HCT116 (cell line): Measurements from ENCODE around the gene CAPN9. TPM values are rescaled to one million over a fixed set of nuclear protein-coding genes. Genes with fewer than 3 reads are reported as not detected.

Experiments used
- ATAC-seq: fragments of 200-7000 bp; cut with Tn5 transposase; 2 replicates; pipeline ENCODE4 v1.9.1; 2020; ENCODE audit warnings: mild to moderate bottlenecking, moderate library complexity
- BruUV-seq: library from RNA; stranded (reverse); fragments of 400-500 nt; replicated peaks from 2 replicates; lab custom pipeline; 2021; lab: Mats Ljungman, UMichigan
- CTCF ChIA-PET: fragments of 300-600 bp; sonication (Branson Sonifier 250); formaldehyde crosslinking; loops from one replicate; lab custom pipeline; 2021; ENCODE audit warnings: antibody characterized with exemption; lab: Charles Lee
- POLR2A ChIA-PET: fragments of 300-600, 350-600 bp; sonication (Branson Sonifier 250); formaldehyde crosslinking; loops from one replicate; lab custom pipeline; 2021; ENCODE audit warnings: antibody characterized with exemption; lab: Charles Lee
- RAD21 ChIA-PET, 2 experiments: fragments of 300-600 bp; sonication (Branson Sonifier 250); formaldehyde crosslinking; loops; one replicate each; lab custom pipeline; 2023; ENCODE audit warnings: low total read pairs in 2 of 2; ENCODE audit not compliant: uncharacterized antibody in 2 of 2, unreplicated experiment in 2 of 2, low non-redundant PET in 1 of 2; lab: Charles Lee
- DNase-seq: peaks from one replicate; pipeline ENCODE4 v3.0.0-alpha.2; 2010; ENCODE audit warnings: low read depth, low spot score
- H2AFZ ChIP-seq: fragments of 200-600 bp; shearing (Covaris generic), sonication (generic); 2 replicates; pipeline ENCODE4 v1.6.1; 2017; ENCODE audit warnings: low read depth, mixed run types, mixed read lengths, antibody characterized with exemption, low read length; ENCODE audit not compliant: poor library complexity, severe bottlenecking
- H3K27ac ChIP-seq: 2 replicates; pipeline ENCODE4 v1.5.1; 2012; ENCODE audit warnings: low read depth, low read length
- H3K27me3 ChIP-seq: fragments of 200-600 bp; sonication (generic); 2 replicates; pipeline ENCODE4 v1.6.1; 2016; ENCODE audit warnings: mixed run types, low read length, mixed read lengths; ENCODE audit not compliant: insufficient read depth
- H3K36me3 ChIP-seq, 2 experiments: fragments of 200-500 bp in 1 of 2; fragments of 200-600 bp in 1 of 2; sonication (Bioruptor generic) in 1 of 2; sonication (generic) in 1 of 2; 2 replicates each; pipeline versions ENCODE4 v1.5.1 to v1.6.1; 2014 to 2016; ENCODE audit warnings: low read length in 2 of 2, inconsistent platforms in 1 of 2, mixed read lengths in 1 of 2, mixed run types in 1 of 2; ENCODE audit not compliant: insufficient read depth in 2 of 2, control insufficient read depth in 1 of 2
- H3K4me1 ChIP-seq, 2 experiments: fragments of 200-600 bp in 1 of 2; sonication (generic) in 1 of 2; 2 replicates each; pipeline versions ENCODE4 v1.5.1 to v1.6.1; 2012 to 2017; ENCODE audit warnings: low read length in 2 of 2, inconsistent platforms in 1 of 2, mild to moderate bottlenecking in 1 of 2, mixed read lengths in 1 of 2, mixed run types in 1 of 2, moderate library complexity in 1 of 2; ENCODE audit not compliant: insufficient read depth in 2 of 2, control insufficient read depth in 1 of 2
- H3K4me2 ChIP-seq: fragments of 200-600 bp; sonication (generic); 2 replicates; pipeline ENCODE4 v1.6.1; 2017; ENCODE audit warnings: mixed run types, low read length, mixed read lengths
- H3K4me3 ChIP-seq, 2 experiments: fragments of 200-600 bp in 1 of 2; sonication (generic) in 1 of 2; replicated peaks in 1 of 2; 2 replicates each; pipeline ENCODE4 v1.5.1; 2011 to 2016; ENCODE audit warnings: low read length in 2 of 2, control low read depth in 1 of 2, low read depth in 1 of 2, mild to moderate bottlenecking in 1 of 2, mixed read lengths in 1 of 2, mixed run types in 1 of 2
- H3K79me2 ChIP-seq: fragments of 200-600 bp; sonication (generic); 2 replicates; pipeline ENCODE4 v1.6.1; 2017; ENCODE audit warnings: mild to moderate bottlenecking, mixed run types, low read length, moderate library complexity, mixed read lengths; ENCODE audit not compliant: insufficient read depth
- H3K9ac ChIP-seq: fragments of 200-600 bp; sonication (generic); 2 replicates; pipeline ENCODE4 v1.6.1; 2016; ENCODE audit warnings: low read length, mixed read lengths
- H3K9me2 ChIP-seq: fragments of 200-600 bp; sonication (generic), shearing (Covaris generic); 2 replicates; pipeline ENCODE4 v1.6.1; 2017; ENCODE audit warnings: mixed run types, mild to moderate bottlenecking, moderate library complexity; ENCODE audit not compliant: insufficient read depth
- H3K9me3 ChIP-seq, 2 experiments: fragments of 200-500 bp in 1 of 2; fragments of 200-600 bp in 1 of 2; sonication (Bioruptor generic) in 1 of 2; sonication (generic) in 1 of 2; 2 replicates each; pipeline ENCODE4 v1.6.1; 2014 to 2017; ENCODE audit warnings: low read length in 2 of 2, mixed read lengths in 2 of 2, inconsistent platforms in 1 of 2, low read depth in 1 of 2, mild to moderate bottlenecking in 1 of 2, mixed run types in 1 of 2, moderate library complexity in 1 of 2; ENCODE audit not compliant: control insufficient read depth in 1 of 2, insufficient read depth in 1 of 2
- H4K20me1 ChIP-seq: fragments of 200-600 bp; sonication (generic), shearing (Covaris generic); 2 replicates; pipeline ENCODE4 v1.6.1; 2017; ENCODE audit warnings: mixed run types, mild to moderate bottlenecking, moderate library complexity; ENCODE audit not compliant: insufficient read depth
- ATF3 ChIP-seq: IDR thresholded peaks from 2 replicates; pipeline ENCODE4 v1.6.1; 2012
- CBX3 ChIP-seq: IDR thresholded peaks from 2 replicates; pipeline ENCODE4 v1.6.1; 2012; ENCODE audit warnings: low read depth
- ELF1 ChIP-seq: IDR thresholded peaks from 2 replicates; pipeline ENCODE4 v1.6.1; 2012; ENCODE audit warnings: low read depth, borderline replicate concordance
- EZH2 ChIP-seq: fragments of 200-600 bp; sonication (generic); IDR thresholded peaks from 2 replicates; pipeline ENCODE4 v1.6.1; 2017; ENCODE audit warnings: antibody characterized with exemption, mixed run types
- EZH2phosphoT487 ChIP-seq: fragments of 200-600 bp; IDR thresholded peaks from 2 replicates; pipeline ENCODE4 v1.6.1; 2018; ENCODE audit warnings: antibody characterized with exemption, borderline replicate concordance
- MAX ChIP-seq: IDR thresholded peaks from 2 replicates; pipeline ENCODE4 v1.6.1; 2012
- POLR2AphosphoS5 ChIP-seq: IDR thresholded peaks from 2 replicates; pipeline ENCODE4 v1.6.1; 2011; ENCODE audit warnings: mild to moderate bottlenecking, low read depth, low read length, moderate library complexity
- SIN3A ChIP-seq: IDR thresholded peaks from 2 replicates; pipeline ENCODE4 v1.6.1; 2012; ENCODE audit warnings: low read depth
- SRF ChIP-seq: IDR thresholded peaks from 2 replicates; pipeline ENCODE4 v1.6.1; 2012; ENCODE audit warnings: low read depth
- TCF7L2 ChIP-seq: IDR thresholded peaks from 2 replicates; pipeline ENCODE4 v1.7.0; 2011; ENCODE audit warnings: borderline replicate concordance, inconsistent platforms; ENCODE audit not compliant: insufficient read depth, insufficient read length; ENCODE audit errors: extremely low read depth
- YY1 ChIP-seq: IDR thresholded peaks from 2 replicates; pipeline ENCODE4 v1.6.1; 2011; ENCODE audit warnings: low read length, low read depth, moderate library complexity, mild to moderate bottlenecking; ENCODE audit not compliant: insufficient replicate concordance; ENCODE audit errors: extremely low read depth
- ZNF274 ChIP-seq: fragments of 200-500 bp; sonication (Bioruptor generic); IDR thresholded peaks from 2 replicates; pipeline ENCODE4 v1.6.1; 2014; ENCODE audit warnings: mild to moderate bottlenecking, low read depth, low read length, inconsistent platforms
- intact Hi-C: fragments of 100-400 bp; cut with micrococcal nuclease; formaldehyde crosslinking; loops from 2 replicates; pipeline ENCODE4 v1.10.0; 2022
- total RNA-seq: library from RNA; stranded (reverse); gene quantifications from one replicate; pipeline ENCODE4 v1.2.1, GENCODE V29; 2021; ENCODE audit not compliant: unreplicated experiment
- TF ChIP-seq, protein P1 (sequence below): IDR thresholded peaks from 2 replicates; pipeline ENCODE4 v1.6.1; 2012; ENCODE audit warnings: low read depth
- TF ChIP-seq, protein P2 (sequence below), 3 experiments: fragments of 200-600 bp in 1 of 3; sonication (generic) in 1 of 3; IDR thresholded peaks in 2 of 3; conservative IDR thresholded peaks in 1 of 3; 2 replicates each; pipeline ENCODE4 v1.5.1; 2012 to 2017; ENCODE audit warnings: low read depth in 2 of 3, low read length in 2 of 3, antibody characterized with exemption in 1 of 3, borderline replicate concordance in 1 of 3, control low read depth in 1 of 3, mild to moderate bottlenecking in 1 of 3, mixed read lengths in 1 of 3, mixed run types in 1 of 3, moderate library complexity in 1 of 3; ENCODE audit not compliant: insufficient read depth in 1 of 3

Gene CAPN9
- total RNA-seq, 1 experiment from 2014 or later, result not detected

DNA sequence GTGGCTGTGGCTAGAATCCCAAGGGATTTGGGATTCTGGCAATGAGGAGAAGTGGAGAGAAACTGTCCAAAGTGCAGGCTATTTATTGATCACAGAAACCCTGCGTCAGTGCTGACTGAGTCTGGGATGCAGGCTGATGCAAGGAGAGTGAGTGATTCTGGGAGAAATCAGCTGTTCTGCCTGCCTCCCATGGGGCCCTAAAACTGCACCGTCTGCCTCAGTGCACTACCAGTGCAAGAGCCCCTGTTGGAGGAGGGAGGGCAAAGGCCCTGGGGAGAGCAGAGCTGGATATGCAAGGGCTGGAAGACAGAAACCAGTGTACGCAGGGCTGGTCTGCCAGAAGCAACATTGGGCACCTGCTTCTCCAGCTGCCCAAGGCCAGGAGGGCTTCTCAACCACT, 78.6 kb downstream of the CAPN9 start:
- H4K20me1 ChIP-seq, result no peaks in the 10 kb centered on the region
- H3K9me3 ChIP-seq, result no peaks in the 10 kb centered on the region
- H3K27ac ChIP-seq, result peak overlapping the region; percentile 53; the same call in 1 of the 2 replicates
- no peaks in the 10 kb centered on the region for H3K36me3 ChIP-seq
- RAD21 ChIA-PET, result no interaction called here
- no TSS peak for BruUV-seq
- H3K27me3 ChIP-seq, result no peaks in the 10 kb centered on the region
- CTCF ChIA-PET, result no interaction called here
- DNase-seq, result no peak
- H2AFZ ChIP-seq, result no peak overlapping the region
- intact Hi-C loops, result no loop called here
- peak overlapping the region; percentile 56 for H3K4me2 ChIP-seq
- H3K9ac ChIP-seq, result no peak overlapping the region
- POLR2A ChIA-PET, result no interaction called here
- H3K4me1 ChIP-seq, result peaks cover 23 to 24% of the 10 kb centered on the region in 2 experiments
- no peak overlapping the region for H3K4me3 ChIP-seq
- no peak for TF ChIP-seq TCF7L2
- TF ChIP-seq SRF, result no peak
- no peaks in the 10 kb centered on the region for H3K79me2 ChIP-seq
- no peak for ATAC-seq
- H3K9me2 ChIP-seq, result no peaks in the 10 kb centered on the region

GRCh38 chr1:230826166-230826875, 79.1 kb downstream of the CAPN9 start:
- H3K4me2 ChIP-seq, result no peak overlapping the region
- no TSS peak for BruUV-seq
- RAD21 ChIA-PET, result no interaction called here
- ATAC-seq (no peak), DNase-seq (no peak)
- no peak overlapping the region for H3K4me3 ChIP-seq
- no peaks in the 10 kb centered on the region for H3K9me3 ChIP-seq
- no peaks in the 10 kb centered on the region for H4K20me1 ChIP-seq
- H2AFZ ChIP-seq, result no peak overlapping the region
- CTCF ChIA-PET, result no interaction called here
- H3K27ac ChIP-seq, result no peak overlapping the region
- H3K79me2 ChIP-seq, result no peaks in the 10 kb centered on the region
- H3K36me3 ChIP-seq, result no peaks in the 10 kb centered on the region
- intact Hi-C loops, result no loop called here
- no peaks in the 10 kb centered on the region for H3K9me2 ChIP-seq
- POLR2A ChIA-PET, result no interaction called here
- no peaks in the 10 kb centered on the region for H3K27me3 ChIP-seq
- no peak overlapping the region for H3K9ac ChIP-seq
- H3K4me1 ChIP-seq, result peaks cover 23 to 24% of the 10 kb centered on the region in 2 experiments
- TF ChIP-seq SIN3A (no peak), YY1 (no peak), POLR2AphosphoS5 (no peak), ATF3 (no peak), ZNF274 (no peak), CBX3 (no peak), EZH2phosphoT487 (no peak), MAX (no peak), EZH2 (no peak), ELF1 (no peak)
- TF ChIP-seq, protein P1, sequence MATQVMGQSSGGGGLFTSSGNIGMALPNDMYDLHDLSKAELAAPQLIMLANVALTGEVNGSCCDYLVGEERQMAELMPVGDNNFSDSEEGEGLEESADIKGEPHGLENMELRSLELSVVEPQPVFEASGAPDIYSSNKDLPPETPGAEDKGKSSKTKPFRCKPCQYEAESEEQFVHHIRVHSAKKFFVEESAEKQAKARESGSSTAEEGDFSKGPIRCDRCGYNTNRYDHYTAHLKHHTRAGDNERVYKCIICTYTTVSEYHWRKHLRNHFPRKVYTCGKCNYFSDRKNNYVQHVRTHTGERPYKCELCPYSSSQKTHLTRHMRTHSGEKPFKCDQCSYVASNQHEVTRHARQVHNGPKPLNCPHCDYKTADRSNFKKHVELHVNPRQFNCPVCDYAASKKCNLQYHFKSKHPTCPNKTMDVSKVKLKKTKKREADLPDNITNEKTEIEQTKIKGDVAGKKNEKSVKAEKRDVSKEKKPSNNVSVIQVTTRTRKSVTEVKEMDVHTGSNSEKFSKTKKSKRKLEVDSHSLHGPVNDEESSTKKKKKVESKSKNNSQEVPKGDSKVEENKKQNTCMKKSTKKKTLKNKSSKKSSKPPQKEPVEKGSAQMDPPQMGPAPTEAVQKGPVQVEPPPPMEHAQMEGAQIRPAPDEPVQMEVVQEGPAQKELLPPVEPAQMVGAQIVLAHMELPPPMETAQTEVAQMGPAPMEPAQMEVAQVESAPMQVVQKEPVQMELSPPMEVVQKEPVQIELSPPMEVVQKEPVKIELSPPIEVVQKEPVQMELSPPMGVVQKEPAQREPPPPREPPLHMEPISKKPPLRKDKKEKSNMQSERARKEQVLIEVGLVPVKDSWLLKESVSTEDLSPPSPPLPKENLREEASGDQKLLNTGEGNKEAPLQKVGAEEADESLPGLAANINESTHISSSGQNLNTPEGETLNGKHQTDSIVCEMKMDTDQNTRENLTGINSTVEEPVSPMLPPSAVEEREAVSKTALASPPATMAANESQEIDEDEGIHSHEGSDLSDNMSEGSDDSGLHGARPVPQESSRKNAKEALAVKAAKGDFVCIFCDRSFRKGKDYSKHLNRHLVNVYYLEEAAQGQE, result no peak
- TF ChIP-seq, protein P2, sequence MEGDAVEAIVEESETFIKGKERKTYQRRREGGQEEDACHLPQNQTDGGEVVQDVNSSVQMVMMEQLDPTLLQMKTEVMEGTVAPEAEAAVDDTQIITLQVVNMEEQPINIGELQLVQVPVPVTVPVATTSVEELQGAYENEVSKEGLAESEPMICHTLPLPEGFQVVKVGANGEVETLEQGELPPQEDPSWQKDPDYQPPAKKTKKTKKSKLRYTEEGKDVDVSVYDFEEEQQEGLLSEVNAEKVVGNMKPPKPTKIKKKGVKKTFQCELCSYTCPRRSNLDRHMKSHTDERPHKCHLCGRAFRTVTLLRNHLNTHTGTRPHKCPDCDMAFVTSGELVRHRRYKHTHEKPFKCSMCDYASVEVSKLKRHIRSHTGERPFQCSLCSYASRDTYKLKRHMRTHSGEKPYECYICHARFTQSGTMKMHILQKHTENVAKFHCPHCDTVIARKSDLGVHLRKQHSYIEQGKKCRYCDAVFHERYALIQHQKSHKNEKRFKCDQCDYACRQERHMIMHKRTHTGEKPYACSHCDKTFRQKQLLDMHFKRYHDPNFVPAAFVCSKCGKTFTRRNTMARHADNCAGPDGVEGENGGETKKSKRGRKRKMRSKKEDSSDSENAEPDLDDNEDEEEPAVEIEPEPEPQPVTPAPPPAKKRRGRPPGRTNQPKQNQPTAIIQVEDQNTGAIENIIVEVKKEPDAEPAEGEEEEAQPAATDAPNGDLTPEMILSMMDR (IDR thresholded peaks at IDR 0.05 in 2 of 3, conservative IDR thresholded peaks at IDR 0.05 in 1 of 3; ENCODE audit: borderline replicate concordance in 1 of 3, insufficient read depth in 1 of 3, low read depth in 2 of 3, low read length in 2 of 3), result no peak
